Ramos (cell line): Measurements from ENCODE around the gene NCAPD3.
"Not testable (repeated sequence)": the region's sequence is repeated elsewhere in the genome, so short reads cannot be mapped to it uniquely, and the experiment has no call there.

Experiments
- in situ Hi-C: fragments of 300-500 bp; cut with MboI; formaldehyde crosslinking; loops from one replicate; pipeline ENCODE4 v1.14.3; 2022; ENCODE audit warnings: low sequenced_read_pairs; ENCODE audit not compliant: unreplicated experiment

The NCAPD3 gene

GRCh38 chr11:134230339-134230738 is 6.6 kb upstream of the NCAPD3 start:
- in situ Hi-C loops: no loop called here

GRCh38 chr11:134229126-134229790 is 5.5 kb upstream of the NCAPD3 start:
- in situ Hi-C loops: no loop called here

GRCh38 chr11:134228625-134229024 is 4.9 kb upstream of the NCAPD3 start:
- in situ Hi-C loops: no loop called here

GRCh38 chr11:134226806-134227325 is 3.1 kb upstream of the NCAPD3 start:
- in situ Hi-C loops: no loop called here

- in situ Hi-C loops: no loop called here
These were observed 1.2 kb upstream of the NCAPD3 start for GRCh38 chr11:134224710-134225664.

- in situ Hi-C loops: no loop called here
These were observed 646 bp downstream of the NCAPD3 start for GRCh38 chr11:134223121-134223520.

GRCh38 chr11:134216816-134217215 is 7.0 kb downstream of the NCAPD3 start:
- in situ Hi-C loops: no loop called here

- in situ Hi-C loops: no loop called here
These were observed 7.9 kb downstream of the NCAPD3 start for GRCh38 chr11:134215836-134216235.

GRCh38 chr11:134207538-134208239 is 16.1 kb downstream of the NCAPD3 start:
- in situ Hi-C loops: no loop called here

- in situ Hi-C loops: no loop called here
These were observed 17.6 kb downstream of the NCAPD3 start for GRCh38 chr11:134206185-134206584.

GRCh38 chr11:134205729-134206128 is 18.0 kb downstream of the NCAPD3 start:
- in situ Hi-C loops: no loop called here

GRCh38 chr11:134202661-134203060 is 21.1 kb downstream of the NCAPD3 start:
- in situ Hi-C loops: no loop called here

GRCh38 chr11:134200688-134201087 is 23.1 kb downstream of the NCAPD3 start:
- in situ Hi-C loops: no loop called here

- in situ Hi-C loops: no loop called here
These were observed 24.2 kb downstream of the NCAPD3 start for GRCh38 chr11:134199531-134199930.

- in situ Hi-C loops: no loop called here
These were observed 27.0 kb downstream of the NCAPD3 start for GRCh38 chr11:134196756-134197155.

GRCh38 chr11:134188092-134188491 is 35.7 kb downstream of the NCAPD3 start:
- in situ Hi-C loops: not testable (repeated sequence)

- in situ Hi-C loops: no loop called here
These were observed 42.1 kb downstream of the NCAPD3 start for GRCh38 chr11:134181707-134182106.

- in situ Hi-C loops: no loop called here
These were observed 45.6 kb downstream of the NCAPD3 start for GRCh38 chr11:134178032-134178674.

- in situ Hi-C loops: no loop called here
These were observed 47.5 kb downstream of the NCAPD3 start for GRCh38 chr11:134176284-134176683.

GRCh38 chr11:134173296-134173695 is 50.5 kb downstream of the NCAPD3 start:
- in situ Hi-C loops: no loop called here
